Natural killer cell (primary cell): Measurements from ENCODE around the gene COG3. TPM values are rescaled to one million over a fixed set of nuclear protein-coding genes. Genes with fewer than 3 reads are reported as not detected.

Experiments used
- ATAC-seq, 3 donors: fragments of 150-1000 bp in 2 of 3; fragments of 200-7000 bp in 1 of 3; cut with Tn5 transposase; 1 replicate in 1 of 3; 2 replicates in 2 of 3; pipeline ENCODE4 v1.10.0; 2021; ENCODE audit warnings: mild to moderate bottlenecking in 2 of 3, moderate library complexity in 2 of 3
- DNase-seq, 2 donors: peaks; one replicate each; pipeline versions ENCODE4 v3.0.0 to v3.0.0-alpha.2; 2013 to 2021; ENCODE audit warnings: mixed read lengths in 1 of 2
- H3K27ac ChIP-seq: one replicate; pipeline ENCODE4 v1.5.1; 2013; ENCODE audit warnings: mild to moderate bottlenecking, low read length
- H3K27me3 ChIP-seq: one replicate; pipeline ENCODE4 v1.6.1; 2013; ENCODE audit warnings: low read length; ENCODE audit not compliant: control insufficient read depth, insufficient read depth
- H3K36me3 ChIP-seq: one replicate; pipeline ENCODE4 v1.6.1; 2013; ENCODE audit warnings: low read length; ENCODE audit not compliant: control insufficient read depth, insufficient read depth
- H3K4me1 ChIP-seq: one replicate; pipeline ENCODE4 v1.6.1; 2013; ENCODE audit warnings: low read length; ENCODE audit not compliant: control insufficient read depth, insufficient read depth
- H3K4me3 ChIP-seq: one replicate; pipeline ENCODE4 v1.5.1; 2013; ENCODE audit warnings: low read length
- H3K9me3 ChIP-seq: one replicate; pipeline ENCODE4 v1.6.1; 2013; ENCODE audit warnings: low read length; ENCODE audit not compliant: control insufficient read depth, insufficient read depth
- H3K27ac Mint-ChIP-seq, 2 donors: one replicate each; pipeline ENCODE4 v1.8.0; 2022; ENCODE audit warnings: mild to moderate bottlenecking in 2 of 2, mixed read lengths in 2 of 2, moderate library complexity in 1 of 2
- H3K27me3 Mint-ChIP-seq, 2 donors: one replicate each; pipeline ENCODE4 v1.8.0; 2022; ENCODE audit warnings: low read depth in 2 of 2, mixed read lengths in 2 of 2
- H3K36me3 Mint-ChIP-seq: one replicate; pipeline ENCODE4 v1.8.0; 2022; ENCODE audit warnings: mixed read lengths
- H3K4me1 Mint-ChIP-seq, 2 donors: one replicate each; pipeline ENCODE4 v1.8.0; 2022; ENCODE audit warnings: mixed read lengths in 2 of 2
- H3K4me3 Mint-ChIP-seq: one replicate; pipeline ENCODE4 v1.8.0; 2022; ENCODE audit warnings: mild to moderate bottlenecking, moderate library complexity, mixed read lengths
- H3K9me3 Mint-ChIP-seq, 2 donors: one replicate each; pipeline ENCODE4 v1.8.0; 2022; ENCODE audit warnings: mixed read lengths in 2 of 2
- WGBS: methylation state at CpG from one replicate; pipeline ENCODE4 v1.1.7; 2013; ENCODE audit warnings: missing lambda C conversion rate; ENCODE audit not compliant: insufficient coverage; 5-methylcytosine and 5-hydroxymethylcytosine counted together
- intact Hi-C: fragments of 100-400 bp; cut with micrococcal nuclease; formaldehyde crosslinking; loops from one replicate; pipeline ENCODE4 v1.14.2; 2022
- total RNA-seq, 4 donors: library from RNA; stranded (reverse); fragments of 120-200 nt in 1 of 4; gene quantifications; one replicate each; pipeline versions ENCODE4 v1.2.3 to v1.2.4, GENCODE V29; 2013 to 2022
- TF ChIP-seq, protein P1 (sequence below): fragments of 200-600 bp; IDR thresholded peaks from one replicate; pipeline ENCODE4 v1.8.0; 2022; ENCODE audit warnings: antibody characterized with exemption

COG3 gene
- total RNA-seq, 3 donors from 2014 or later (not counting 1 experiment from before 2014, with no cell fraction given) = 48.8 to 58.1 (median 55.6) TPM

- TF ChIP-seq, protein P1, sequence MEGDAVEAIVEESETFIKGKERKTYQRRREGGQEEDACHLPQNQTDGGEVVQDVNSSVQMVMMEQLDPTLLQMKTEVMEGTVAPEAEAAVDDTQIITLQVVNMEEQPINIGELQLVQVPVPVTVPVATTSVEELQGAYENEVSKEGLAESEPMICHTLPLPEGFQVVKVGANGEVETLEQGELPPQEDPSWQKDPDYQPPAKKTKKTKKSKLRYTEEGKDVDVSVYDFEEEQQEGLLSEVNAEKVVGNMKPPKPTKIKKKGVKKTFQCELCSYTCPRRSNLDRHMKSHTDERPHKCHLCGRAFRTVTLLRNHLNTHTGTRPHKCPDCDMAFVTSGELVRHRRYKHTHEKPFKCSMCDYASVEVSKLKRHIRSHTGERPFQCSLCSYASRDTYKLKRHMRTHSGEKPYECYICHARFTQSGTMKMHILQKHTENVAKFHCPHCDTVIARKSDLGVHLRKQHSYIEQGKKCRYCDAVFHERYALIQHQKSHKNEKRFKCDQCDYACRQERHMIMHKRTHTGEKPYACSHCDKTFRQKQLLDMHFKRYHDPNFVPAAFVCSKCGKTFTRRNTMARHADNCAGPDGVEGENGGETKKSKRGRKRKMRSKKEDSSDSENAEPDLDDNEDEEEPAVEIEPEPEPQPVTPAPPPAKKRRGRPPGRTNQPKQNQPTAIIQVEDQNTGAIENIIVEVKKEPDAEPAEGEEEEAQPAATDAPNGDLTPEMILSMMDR = no peak
- Mint-ChIP-seq H3K9me3 (no peaks in the 10 kb centered on the region), H3K4me1 (no peaks in the 10 kb centered on the region), H3K36me3 (no peaks in the 10 kb centered on the region), H3K27ac (no peak overlapping the region), H3K4me3 (no peak overlapping the region), H3K27me3 (no peaks in the 10 kb centered on the region)
- Histone ChIP-seq H3K27ac (no peak overlapping the region), H3K4me3 (no peak overlapping the region), H3K27me3 (no peaks in the 10 kb centered on the region), H3K36me3 (no peaks in the 10 kb centered on the region), H3K9me3 (no peaks in the 10 kb centered on the region), H3K4me1 (no peaks in the 10 kb centered on the region)
- DNase-seq (no peak), ATAC-seq (no peak)
- WGBS = 90% methylated on average over 3 of the region's 5 CpGs
- intact Hi-C loops = no loop called here
Measured at GRCh38 chr13:45542878-45543277, 78.1 kb downstream of the COG3 start.

DNA sequence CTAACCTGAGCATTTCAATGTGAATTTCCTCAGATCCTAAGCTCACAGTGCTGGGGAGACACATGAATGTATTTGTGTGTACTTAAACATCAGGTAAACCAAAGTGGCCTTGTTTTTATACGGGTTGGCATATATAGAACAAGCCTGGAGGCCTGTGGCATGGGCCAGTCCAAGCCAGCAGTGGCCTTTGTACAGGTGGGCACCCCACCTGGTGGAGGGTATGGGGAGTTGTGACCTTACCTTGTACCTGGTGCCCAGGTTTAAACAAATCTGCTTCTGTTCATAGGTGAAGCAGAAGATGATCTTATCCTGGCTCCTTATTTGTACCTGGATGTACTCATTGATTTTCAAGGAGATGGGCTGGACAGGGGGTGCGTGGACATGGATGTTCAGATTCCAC, 79.8 kb downstream of the COG3 start:
- Mint-ChIP-seq H3K9me3 (no peaks in the 10 kb centered on the region), H3K4me3 (no peak overlapping the region), H3K4me1 (no peaks in the 10 kb centered on the region), H3K36me3 (no peaks in the 10 kb centered on the region), H3K27me3 (peaks cover 2 to 8% of the 10 kb centered on the region in 2 donors), H3K27ac (no peak overlapping the region)
- Histone ChIP-seq H3K9me3 (no peaks in the 10 kb centered on the region), H3K4me3 (no peak overlapping the region), H3K27ac (no peak overlapping the region), H3K36me3 (no peaks in the 10 kb centered on the region), H3K4me1 (no peaks in the 10 kb centered on the region), H3K27me3 (no peaks in the 10 kb centered on the region)
- 87% methylated on average over 2 of the region's 2 CpGs for WGBS
- TF ChIP-seq, protein P1 = no peak
- intact Hi-C loops = no loop called here
- ATAC-seq = no peak
- DNase-seq = no peak

GRCh38 chr13:45545686-45546409, 81.1 kb downstream of the COG3 start:
- no peak for DNase-seq
- TF ChIP-seq, protein P1 = no peak

DNA sequence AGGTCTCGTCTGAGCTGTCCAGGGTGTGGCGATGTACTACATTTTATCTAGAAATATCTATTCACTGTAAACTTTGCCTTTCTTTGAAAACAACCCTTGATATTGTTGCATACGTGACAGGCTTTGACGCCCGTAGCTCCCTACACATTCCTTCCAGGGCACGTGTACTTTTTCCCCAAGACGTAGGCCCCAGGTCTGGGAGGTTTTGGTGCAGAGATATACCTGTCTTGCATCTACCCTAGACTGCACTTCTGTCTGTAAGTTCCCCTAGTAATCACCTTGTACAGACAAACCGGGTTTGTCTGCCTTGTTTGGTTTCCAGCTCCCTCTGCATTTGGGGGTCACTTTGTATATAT, 81.6 kb downstream of the COG3 start:
- Mint-ChIP-seq H3K4me1 (no peaks in the 10 kb centered on the region), H3K27ac (no peak overlapping the region), H3K36me3 (no peaks in the 10 kb centered on the region), H3K4me3 (no peak overlapping the region), H3K9me3 (no peaks in the 10 kb centered on the region), H3K27me3 (peaks cover 5 to 19% of the 10 kb centered on the region in 2 donors)
- Histone ChIP-seq H3K27me3 (no peaks in the 10 kb centered on the region), H3K36me3 (no peaks in the 10 kb centered on the region), H3K4me3 (no peak overlapping the region), H3K9me3 (no peaks in the 10 kb centered on the region), H3K27ac (no peak overlapping the region), H3K4me1 (no peaks in the 10 kb centered on the region)
- TF ChIP-seq, protein P1 = no peak
- intact Hi-C loops = no loop called here
- DNase-seq (no peak), ATAC-seq (no peak)
- 91% methylated on average over 8 of the region's 8 CpGs for WGBS

More at GRCh38 chr13:45545686-45546409, 81.1 kb downstream of the COG3 start:
- no peak overlapping the region for H3K4me3 ChIP-seq
- 77% methylated on average over 6 of the region's 6 CpGs for WGBS
- no peak overlapping the region for H3K27ac Mint-ChIP-seq
- ATAC-seq = no peak
- no peaks in the 10 kb centered on the region for H3K9me3 Mint-ChIP-seq
- peaks cover 5 to 13% of the 10 kb centered on the region in 2 donors for H3K27me3 Mint-ChIP-seq
- no peaks in the 10 kb centered on the region for H3K4me1 Mint-ChIP-seq
- no peaks in the 10 kb centered on the region for H3K4me1 ChIP-seq
- H3K27ac ChIP-seq = no peak overlapping the region
- intact Hi-C loops = no loop called here
- H3K36me3 ChIP-seq = no peaks in the 10 kb centered on the region
- no peaks in the 10 kb centered on the region for H3K27me3 ChIP-seq
- no peaks in the 10 kb centered on the region for H3K9me3 ChIP-seq
- H3K36me3 Mint-ChIP-seq = no peaks in the 10 kb centered on the region
- H3K4me3 Mint-ChIP-seq = no peak overlapping the region
